GM12878 (cell line): ENCODE data around the gene GGTA1. TPM values are rescaled to one million over a fixed set of nuclear protein-coding genes. Genes with fewer than 3 reads are reported as not detected.

Experiments used
- ATAC-seq: fragments of 200-7000 bp; cut with Tn5 transposase; 3 replicates; pipeline ENCODE4 v1.9.1; 2020; ENCODE audit warnings: mild to moderate bottlenecking, moderate library complexity
- BruUV-seq: library from RNA; stranded (reverse); fragments of 400-500 nt; replicated peaks from 2 replicates; lab custom pipeline; 2021; lab: Mats Ljungman, UMichigan
- CTCF ChIA-PET: fragments of 300-600 bp; sonication (Branson Sonifier 250); formaldehyde crosslinking; extraction: SDS; loops from one replicate; lab custom pipeline; 2021; ENCODE audit warnings: inconsistent platforms; lab: Yijun Ruan, JAX
- POLR2A ChIA-PET: fragments of 350-600 bp; formaldehyde crosslinking; extraction: SDS; loops from one replicate; lab custom pipeline; 2021; ENCODE audit warnings: inconsistent platforms; lab: Charles Lee
- RAD21 ChIA-PET: fragments of 300-600 bp; sonication (Branson Sonifier 250); formaldehyde crosslinking; loops from one replicate; lab custom pipeline; 2023; ENCODE audit warnings: antibody characterized with exemption; ENCODE audit not compliant: unreplicated experiment; lab: Charles Lee
- SMC1A ChIA-PET: fragments of 300-600 bp; sonication (Branson Sonifier 250); formaldehyde crosslinking; loops from one replicate; lab custom pipeline; 2023; ENCODE audit not compliant: unreplicated experiment, uncharacterized antibody; lab: Charles Lee
- DNase-seq: peaks from one replicate; pipeline ENCODE4 v3.0.0-alpha.2; 2011; ENCODE audit warnings: low read depth, low spot score
- FAIRE-seq: peaks from 3 replicates; lab custom pipeline; 2011; peaks lifted over from hg19 to GRCh38; lab: Jason Lieb, UNC
- H2AFZ ChIP-seq: 2 replicates; pipeline ENCODE4 v1.6.0; 2011; ENCODE audit warnings: low read depth, low read length, control low read depth; ENCODE audit not compliant: control insufficient read depth
- H3K27ac ChIP-seq: 2 replicates; pipeline ENCODE4 v1.5.1; 2011; ENCODE audit warnings: control low read depth; ENCODE audit not compliant: control insufficient read depth, insufficient read depth
- H3K27me3 ChIP-seq, 2 experiments: replicated peaks in 1 of 2; 2 replicates each; pipeline versions ENCODE4 v1.6.0 to v1.6.1; 2011; ENCODE audit warnings: low read length in 1 of 2; ENCODE audit not compliant: control insufficient read depth in 2 of 2, insufficient read depth in 2 of 2
- H3K36me3 ChIP-seq, 2 experiments: 2 replicates each; pipeline ENCODE4 v1.5.1; 2011; ENCODE audit warnings: low read length in 1 of 2; ENCODE audit not compliant: control insufficient read depth in 2 of 2, insufficient read depth in 2 of 2
- H3K4me1 ChIP-seq: 2 replicates; pipeline ENCODE4 v1.6.1; 2011; ENCODE audit warnings: mild to moderate bottlenecking, low read length, moderate library complexity, mixed read lengths; ENCODE audit not compliant: control insufficient read depth, insufficient read depth
- H3K4me2 ChIP-seq: 2 replicates; pipeline ENCODE4 v1.6.0; 2011; ENCODE audit warnings: control low read depth; ENCODE audit not compliant: control insufficient read depth, insufficient read depth
- H3K4me3 ChIP-seq: fragments of 200-600 bp; sonication (generic); 2 replicates; pipeline ENCODE4 v1.5.1; 2016
- H3K79me2 ChIP-seq: 2 replicates; pipeline ENCODE4 v1.6.0; 2011; ENCODE audit warnings: low read length; ENCODE audit not compliant: control insufficient read depth, insufficient read depth
- H3K9ac ChIP-seq: 2 replicates; pipeline ENCODE4 v1.8.0; 2011; ENCODE audit warnings: low read length, control low read depth, mixed read lengths; ENCODE audit not compliant: control insufficient read depth, insufficient read depth
- H3K9me3 ChIP-seq: replicated peaks from 3 replicates; pipeline ENCODE4 v1.5.1; 2011; ENCODE audit warnings: mild to moderate bottlenecking, low read length; ENCODE audit not compliant: control insufficient read depth, insufficient read depth
- H4K20me1 ChIP-seq: 2 replicates; pipeline ENCODE4 v1.6.0; 2011; ENCODE audit not compliant: control insufficient read depth, insufficient read depth
- CEBPZ ChIP-seq: fragments of 150-350 bp; IDR thresholded peaks from 2 replicates; pipeline ENCODE4 v1.6.1; 2016; ENCODE audit warnings: low read depth, low read length
- E2F4 ChIP-seq: IDR thresholded peaks from 2 replicates; pipeline ENCODE4 v1.6.1; 2012; ENCODE audit warnings: low read depth, low read length, improper control_type of control experiment
- HDAC2 ChIP-seq: fragments of 200-600 bp; sonication (generic); IDR thresholded peaks from 2 replicates; pipeline ENCODE4 v1.6.1; 2017
- JUND ChIP-seq: IDR thresholded peaks from 2 replicates; pipeline ENCODE4 v1.6.1; 2012; ENCODE audit warnings: low read depth, mild to moderate bottlenecking, low read length, improper control_type of control experiment, moderate library complexity
- WGBS: methylation state at CpG from one replicate; pipeline ENCODE4 v1.1.6; 2016; ENCODE audit warnings: low lambda C conversion rate; ENCODE audit not compliant: insufficient replicate concordance, insufficient coverage; ENCODE audit errors: missing lambda C conversion rate; 5-methylcytosine and 5-hydroxymethylcytosine counted together
- in situ Hi-C: fragments of 300-500 bp; cut with MboI; formaldehyde crosslinking; loops from 9 replicates; pipeline ENCODE4 v1.14.3; 2018; ENCODE audit warnings: mixed read lengths
- intact Hi-C: fragments of 100-400 bp; cut with micrococcal nuclease; formaldehyde crosslinking; loops from one replicate; pipeline ENCODE4 v1.14.2; 2022; ENCODE audit not compliant: unreplicated experiment
- polyA plus RNA-seq, 11 experiments: library from polyadenylated mRNA; depleted of rRNA in 4 of 11; unstranded in 6 of 11; stranded (reverse) in 5 of 11; fragments of >200 nt; fragmentation: Nextera tagmentation in 4 of 11; fragmentation: Illumina TruSeq in 1 of 11; extraction: Ambion mirVana in 4 of 11; extraction: Trizol in 1 of 11; gene quantifications; 1 replicate in 1 of 11; 2 replicates in 10 of 11; pipeline versions ENCODE4 v1.2.1 to v1.2.3, GENCODE V29; 2011 to 2016; ENCODE audit warnings: inconsistent platforms in 2 of 11, missing spikeins in 2 of 11, low read depth in 1 of 11
- total RNA-seq, 4 experiments: library from RNA; depleted of rRNA in 3 of 4; stranded (reverse); fragments of >200 nt in 3 of 4; fragmentation: Illumina TruSeq in 1 of 4; extraction: Trizol in 1 of 4; gene quantifications; 2 replicates each; pipeline versions ENCODE4 v1.2.1 to v1.2.3, GENCODE V29; 2013 to 2021

The GGTA1 gene
- total and polyA plus RNA-seq, 10 of the 15 experiments (the other 5 are each of a cell fraction or from before 2014, with no cell fraction given), result 0.09 to 0.65 (median 0.17) TPM; not detected in 2

GRCh38 chr9:121505903-121506735 lies 6.5 kb upstream of the GGTA1 start:
- Histone ChIP-seq H2AFZ (no peak overlapping the region), H3K4me3 (no peak overlapping the region), H3K4me1 (no peaks in the 10 kb centered on the region), H3K36me3 (no peaks in the 10 kb centered on the region), H3K4me2 (no peak overlapping the region), H3K9ac (no peak overlapping the region), H3K27ac (no peak overlapping the region), H3K27me3 (no peaks in the 10 kb centered on the region), H3K79me2 (no peaks in the 10 kb centered on the region), H3K9me3 (no peaks in the 10 kb centered on the region), H4K20me1 (no peaks in the 10 kb centered on the region)
- no peak for FAIRE-seq
- no peak for DNase-seq
- 22% methylated on average over 12 of the region's 12 CpGs for WGBS
- CTCF ChIA-PET, result no interaction called here
- SMC1A ChIA-PET, result no interaction called here
- TF ChIP-seq E2F4 (no peak), CEBPZ (no peak), JUND (no peak), HDAC2 (no peak)
- ATAC-seq, result no peak
- RAD21 ChIA-PET, result no interaction called here
- BruUV-seq, result no TSS peak
- POLR2A ChIA-PET, result no interaction called here
- intact Hi-C loops (no loop called here), in situ Hi-C loops (no loop called here)
